HEK293 (cell line): ENCODE data around the gene ACTA2.

Experiments
- HOXD13 ChIP-seq: sonication (generic); formaldehyde crosslinking; IDR thresholded peaks from 2 replicates; pipeline ENCODE4 v1.8.0; 2022; ENCODE audit warnings: missing genetic modification reagents, borderline replicate concordance
- KLF16 ChIP-seq: fragments of 450-650 bp; formaldehyde crosslinking; IDR thresholded peaks from 2 replicates; pipeline ENCODE4 v1.5.1; 2017; ENCODE audit warnings: missing biosample characterization, missing genetic modification characterization
- SP2 ChIP-seq: fragments of 450-650 bp; formaldehyde crosslinking; IDR thresholded peaks from 2 replicates; pipeline ENCODE4 v1.5.1; 2016; ENCODE audit warnings: missing biosample characterization, missing genetic modification characterization
- ZNF121 ChIP-seq: fragments of 450-650 bp; formaldehyde crosslinking; IDR thresholded peaks from 2 replicates; pipeline ENCODE4 v1.5.1; 2016; ENCODE audit warnings: missing biosample characterization, missing genetic modification characterization
- ZNF24 ChIP-seq: fragments of 450-650 bp; formaldehyde crosslinking; IDR thresholded peaks from 2 replicates; pipeline ENCODE4 v1.5.1; 2016; ENCODE audit warnings: missing biosample characterization, missing genetic modification characterization
- ZNF274 ChIP-seq, 2 experiments: fragments of 200-500 bp in 1 of 2; fragments of 450-650 bp in 1 of 2; sonication (Bioruptor generic) in 1 of 2; formaldehyde crosslinking in 1 of 2; IDR thresholded peaks; 2 replicates each; pipeline versions ENCODE4 v1.5.1 to v1.6.1; 2014 to 2016; ENCODE audit warnings: borderline replicate concordance in 1 of 2, inconsistent platforms in 1 of 2, low read length in 1 of 2, missing biosample characterization in 1 of 2, missing genetic modification characterization in 1 of 2
- ZNF350 ChIP-seq: fragments of 450-650 bp; formaldehyde crosslinking; IDR thresholded peaks from 2 replicates; pipeline ENCODE4 v1.5.0; 2017; ENCODE audit warnings: missing biosample characterization, mild to moderate bottlenecking, missing genetic modification characterization
- ZNF530 ChIP-seq: fragments of 450-650 bp; formaldehyde crosslinking; IDR thresholded peaks from 2 replicates; pipeline ENCODE4 v1.5.1; 2016; ENCODE audit warnings: low read depth, missing biosample characterization, missing genetic modification characterization
- ZNF76 ChIP-seq: fragments of 450-650 bp; formaldehyde crosslinking; IDR thresholded peaks from 2 replicates; pipeline ENCODE4; 2016; ENCODE audit warnings: low read depth, missing biosample characterization, missing genetic modification characterization, borderline replicate concordance
- ZNF785 ChIP-seq: fragments of 450-650 bp; formaldehyde crosslinking; IDR thresholded peaks from 2 replicates; pipeline ENCODE4 v1.5.1; 2016; ENCODE audit warnings: missing biosample characterization, missing genetic modification characterization
- TF ChIP-seq, protein P1 (sequence below): fragments of 450-650 bp; formaldehyde crosslinking; IDR thresholded peaks from 2 replicates; pipeline ENCODE4 v1.5.1; 2016; ENCODE audit warnings: missing biosample characterization, missing genetic modification characterization

- TF ChIP-seq, protein P1, sequence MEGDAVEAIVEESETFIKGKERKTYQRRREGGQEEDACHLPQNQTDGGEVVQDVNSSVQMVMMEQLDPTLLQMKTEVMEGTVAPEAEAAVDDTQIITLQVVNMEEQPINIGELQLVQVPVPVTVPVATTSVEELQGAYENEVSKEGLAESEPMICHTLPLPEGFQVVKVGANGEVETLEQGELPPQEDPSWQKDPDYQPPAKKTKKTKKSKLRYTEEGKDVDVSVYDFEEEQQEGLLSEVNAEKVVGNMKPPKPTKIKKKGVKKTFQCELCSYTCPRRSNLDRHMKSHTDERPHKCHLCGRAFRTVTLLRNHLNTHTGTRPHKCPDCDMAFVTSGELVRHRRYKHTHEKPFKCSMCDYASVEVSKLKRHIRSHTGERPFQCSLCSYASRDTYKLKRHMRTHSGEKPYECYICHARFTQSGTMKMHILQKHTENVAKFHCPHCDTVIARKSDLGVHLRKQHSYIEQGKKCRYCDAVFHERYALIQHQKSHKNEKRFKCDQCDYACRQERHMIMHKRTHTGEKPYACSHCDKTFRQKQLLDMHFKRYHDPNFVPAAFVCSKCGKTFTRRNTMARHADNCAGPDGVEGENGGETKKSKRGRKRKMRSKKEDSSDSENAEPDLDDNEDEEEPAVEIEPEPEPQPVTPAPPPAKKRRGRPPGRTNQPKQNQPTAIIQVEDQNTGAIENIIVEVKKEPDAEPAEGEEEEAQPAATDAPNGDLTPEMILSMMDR (tag by site-specific recombination), result no peak
- TF ChIP-seq ZNF121 (tag by site-specific recombination) (no peak), ZNF274 (IDR thresholded peaks at IDR 0.05; ENCODE audit: low read length) (no peak), ZNF274 (tag by site-specific recombination; IDR thresholded peaks at IDR 0.05; ENCODE audit: borderline replicate concordance) (no peak), ZNF530 (tag by site-specific recombination) (no peak), ZNF24 (tag by site-specific recombination) (no peak), SP2 (no peak), ZNF350 (tag by site-specific recombination) (no peak), KLF16 (tag by site-specific recombination) (no peak), HOXD13 (CRISPR knock-in tag) (no peak), ZNF76 (tag by site-specific recombination) (no peak), ZNF785 (tag by site-specific recombination) (no peak)
Measured at GRCh38 chr10:88936656-88937055, 15.9 kb downstream of the ACTA2 start.
